ENCODE measurements around the gene CNOT3.

CNOT3 gene

GRCh38 chr19:54189145-54189734 lies 51.7 kb downstream of the CNOT3 start, which contains the start of gene MBOAT7 (continued):
- TF ChIP-seq ZNF785 (tag by site-specific recombination; IDR thresholded peaks at IDR 0.05) = no peak
- TF ChIP-seq SCRT2 (tag by site-specific recombination; IDR thresholded peaks at IDR 0.05) = 0 out of 2 replicates have a peak, but pooled peaks have one; percentile 26
- TF ChIP-seq ZNF211 (tag by site-specific recombination; IDR thresholded peaks at IDR 0.05; ENCODE audit: low read depth) = no peak
- no peak for TF ChIP-seq ZNF624 (tag by site-specific recombination; IDR thresholded peaks at IDR 0.05)
- TF ChIP-seq ZNF146 (tag by site-specific recombination; IDR thresholded peaks at IDR 0.05) = no peak
- TF ChIP-seq MYNN (tag by site-specific recombination; IDR thresholded peaks at IDR 0.05; ENCODE audit: borderline replicate concordance) = no peak
- no peak for TF ChIP-seq ATF2 (tag by site-specific recombination; IDR thresholded peaks at IDR 0.05; ENCODE audit: low read depth)
- no peak for TF ChIP-seq SP2 (tag by site-specific recombination; IDR thresholded peaks at IDR 0.05)
- TF ChIP-seq SETDB1 (IDR thresholded peaks at IDR 0.05; ENCODE audit: insufficient read length, low read length) = no peak
- TF ChIP-seq KLF8 (tag by site-specific recombination; IDR thresholded peaks at IDR 0.05) = peak; percentile 49
- TF ChIP-seq ZNF433 (tag by site-specific recombination; IDR thresholded peaks at IDR 0.05; ENCODE audit: low read depth) = no peak
- 0 out of 2 replicates have a peak, but pooled peaks have one; percentile 27 for TF ChIP-seq IKZF3 (tag by site-specific recombination; IDR thresholded peaks at IDR 0.05)
- TF ChIP-seq ZNF169 (tag by site-specific recombination; IDR thresholded peaks at IDR 0.05) = no peak
- peak; percentile 71 for TF ChIP-seq ZFHX2 (tag by site-specific recombination; conservative IDR thresholded peaks at IDR 0.05)
- no peak for TF ChIP-seq ZNF610 (tag by site-specific recombination; IDR thresholded peaks at IDR 0.05; ENCODE audit: borderline replicate concordance)
- no peak for TF ChIP-seq GFI1B (tag by site-specific recombination; IDR thresholded peaks at IDR 0.05)
- TF ChIP-seq ZBTB20 (tag by site-specific recombination; IDR thresholded peaks at IDR 0.05) = peak; percentile 84
- TF ChIP-seq ZBTB8A (tag by site-specific recombination; IDR thresholded peaks at IDR 0.05) = peak; percentile 89
- no peak for TF ChIP-seq KLF16 (tag by site-specific recombination; IDR thresholded peaks at IDR 0.05)
- no peak for TF ChIP-seq ZNF274 (IDR thresholded peaks at IDR 0.05; ENCODE audit: low read length)
- no peak for TF ChIP-seq ZNF274 (tag by site-specific recombination; IDR thresholded peaks at IDR 0.05; ENCODE audit: borderline replicate concordance)
- TF ChIP-seq ZNF26 (tag by site-specific recombination; IDR thresholded peaks at IDR 0.05) = no peak
- no peak for TF ChIP-seq ZSCAN23 (tag by site-specific recombination; IDR thresholded peaks at IDR 0.05)
- no peak for TF ChIP-seq ZNF423 (tag by site-specific recombination; IDR thresholded peaks at IDR 0.05)
- peak; percentile 59 for TF ChIP-seq ZBTB26 (tag by site-specific recombination; optimal IDR thresholded peaks at IDR 0.05)
- TF ChIP-seq FEZF1 (tag by site-specific recombination; IDR thresholded peaks at IDR 0.05) = no peak
- no peak for TF ChIP-seq ZNF10 (tag by site-specific recombination; IDR thresholded peaks at IDR 0.05)
- TF ChIP-seq ZNF394 (tag by site-specific recombination; IDR thresholded peaks at IDR 0.05; ENCODE audit: borderline replicate concordance) = no peak
- TF ChIP-seq ZNF555 (tag by site-specific recombination; conservative IDR thresholded peaks at IDR 0.05) = no peak
- TF ChIP-seq KLF10 (tag by site-specific recombination; IDR thresholded peaks at IDR 0.05) = peak; percentile 30; the same call in 1 of the 2 replicates
- no peak for TF ChIP-seq ZNF184 (tag by site-specific recombination; IDR thresholded peaks at IDR 0.05)
- TF ChIP-seq CTCF (tag by site-specific recombination; IDR thresholded peaks at IDR 0.05) = 0 out of 2 replicates have a peak, but pooled peaks have one; percentile 37
- TF ChIP-seq ZNF449 (tag by site-specific recombination; IDR thresholded peaks at IDR 0.05) = peak; percentile 72; the same call in 1 of the 2 replicates
- no peak for TF ChIP-seq ZBTB6 (tag by site-specific recombination; IDR thresholded peaks at IDR 0.05)
